IPS-15b (cell line): ENCODE data around the gene NET1.

Source experiments
- H3K27me3 ChIP-seq: one replicate; pipeline ENCODE4 v1.6.1; 2013; ENCODE audit warnings: low read length; ENCODE audit not compliant: control insufficient read depth, insufficient read depth
- H3K36me3 ChIP-seq: one replicate; pipeline ENCODE4 v1.6.1; 2013; ENCODE audit warnings: low read length; ENCODE audit not compliant: control insufficient read depth, insufficient read depth
- H3K4me1 ChIP-seq: one replicate; pipeline ENCODE4 v1.6.1; 2013; ENCODE audit warnings: mild to moderate bottlenecking, low read length; ENCODE audit not compliant: control insufficient read depth, insufficient read depth
- H3K4me3 ChIP-seq: one replicate; pipeline ENCODE4 v1.5.1; 2013; ENCODE audit warnings: low read depth, low read length
- H3K9ac ChIP-seq: one replicate; pipeline ENCODE4 v1.6.1; 2013; ENCODE audit warnings: low read depth, mild to moderate bottlenecking, low read length
- H3K9me3 ChIP-seq: one replicate; pipeline ENCODE4 v1.6.1; 2013; ENCODE audit warnings: mild to moderate bottlenecking, low read length; ENCODE audit not compliant: control insufficient read depth, insufficient read depth

The NET1 gene

DNA sequence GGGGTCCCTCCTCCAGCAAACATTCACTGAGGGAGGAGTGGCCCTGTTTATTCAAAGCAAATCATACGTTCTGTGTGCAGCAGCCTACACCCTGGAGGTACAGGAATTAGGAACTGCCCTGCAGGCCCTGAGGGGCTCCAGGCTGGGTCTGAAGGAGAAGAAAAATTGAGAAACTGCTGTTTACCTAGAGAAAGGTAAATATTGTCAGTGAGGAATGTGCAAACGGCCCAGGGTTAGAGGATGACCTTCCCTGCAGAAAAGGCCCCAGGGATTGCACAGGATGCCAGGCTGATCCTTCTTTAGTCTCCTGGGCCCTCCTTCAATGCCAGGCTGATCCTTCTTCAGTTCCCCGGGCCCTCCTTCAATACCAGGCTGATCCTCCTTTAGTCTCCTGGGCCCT lies 81.3 kb downstream of the NET1 start:
- Histone ChIP-seq H3K4me1 (no peaks in the 10 kb centered on the region), H3K27me3 (no peaks in the 10 kb centered on the region), H3K9me3 (no peaks in the 10 kb centered on the region), H3K4me3 (no peak overlapping the region), H3K36me3 (no peaks in the 10 kb centered on the region), H3K9ac (no peak overlapping the region)

DNA sequence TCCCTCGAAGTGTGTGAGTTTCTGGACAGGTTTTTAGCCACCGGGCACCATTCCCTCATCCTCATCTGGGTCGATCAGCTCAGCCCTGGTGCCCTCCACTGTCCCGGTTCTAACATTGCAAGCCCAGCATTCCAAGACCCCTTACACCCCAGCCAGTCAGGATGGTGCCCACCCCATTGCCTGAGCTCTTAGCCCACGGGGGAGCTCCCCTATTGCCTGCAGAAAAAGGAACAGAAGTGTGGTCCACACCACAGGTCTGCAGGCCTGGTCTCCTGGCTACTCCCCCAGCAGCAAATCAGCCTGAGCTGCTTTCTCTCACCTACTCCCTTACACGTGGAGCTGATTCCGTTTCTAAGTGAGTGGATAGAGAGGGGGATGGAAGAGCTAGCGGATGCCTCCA lies 82.3 kb downstream of the NET1 start:
- Histone ChIP-seq H3K27me3 (no peaks in the 10 kb centered on the region), H3K9me3 (no peaks in the 10 kb centered on the region), H3K9ac (no peak overlapping the region), H3K4me3 (no peak overlapping the region), H3K4me1 (no peaks in the 10 kb centered on the region), H3K36me3 (no peaks in the 10 kb centered on the region)

- H3K36me3 ChIP-seq = no peaks in the 10 kb centered on the region
- H3K4me3 ChIP-seq = no peak overlapping the region
- no peaks in the 10 kb centered on the region for H3K4me1 ChIP-seq
- H3K9me3 ChIP-seq = no peaks in the 10 kb centered on the region
- H3K27me3 ChIP-seq = no peaks in the 10 kb centered on the region
- no peak overlapping the region for H3K9ac ChIP-seq
Measured at GRCh38 chr10:5496261-5497250, 84.2 kb downstream of the NET1 start.

DNA sequence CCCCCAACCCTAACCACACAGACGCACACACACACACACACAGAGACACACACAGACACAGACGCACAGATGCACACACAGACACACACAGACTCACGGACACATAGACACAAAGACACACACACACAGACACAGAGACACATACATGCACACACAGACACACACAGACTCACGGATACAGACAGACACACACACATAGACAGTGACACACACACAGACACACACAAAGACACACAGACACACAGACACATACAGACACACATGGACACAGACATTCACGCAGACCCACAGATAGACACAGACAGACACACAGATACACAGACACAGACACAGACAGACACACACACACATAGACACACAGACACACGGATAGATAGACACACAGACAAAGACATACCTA lies 84.9 kb downstream of the NET1 start:
- Histone ChIP-seq H3K27me3 (no peaks in the 10 kb centered on the region), H3K4me3 (no peak overlapping the region), H3K9ac (no peak overlapping the region), H3K9me3 (no peaks in the 10 kb centered on the region), H3K4me1 (no peaks in the 10 kb centered on the region), H3K36me3 (no peaks in the 10 kb centered on the region)

- Histone ChIP-seq H3K4me1 (no peaks in the 10 kb centered on the region), H3K9ac (no peak overlapping the region), H3K36me3 (no peaks in the 10 kb centered on the region), H3K27me3 (no peaks in the 10 kb centered on the region), H3K4me3 (no peak overlapping the region), H3K9me3 (no peaks in the 10 kb centered on the region)
Measured at GRCh38 chr10:5497948-5498730, 85.8 kb downstream of the NET1 start.

GRCh38 chr10:5498791-5499492 lies 86.6 kb downstream of the NET1 start:
- no peaks in the 10 kb centered on the region for H3K36me3 ChIP-seq
- H3K4me3 ChIP-seq = no peak overlapping the region
- no peaks in the 10 kb centered on the region for H3K27me3 ChIP-seq
- no peak overlapping the region for H3K9ac ChIP-seq
- no peaks in the 10 kb centered on the region for H3K9me3 ChIP-seq
- no peaks in the 10 kb centered on the region for H3K4me1 ChIP-seq

- Histone ChIP-seq H3K9ac (no peak within 1 kb of the TSS), H3K36me3 (no peaks in the 10 kb centered on the region), H3K4me3 (no peak within 1 kb of the TSS), H3K4me1 (no peaks in the 10 kb centered on the region), H3K9me3 (no peaks in the 10 kb centered on the region), H3K27me3 (no peaks in the 10 kb centered on the region)
Measured at GRCh38 chr10:5499493-5500140, 87.3 kb downstream of the NET1 start, which contains the start of gene CALML5. Gene CALML5 (minus strand): TSS chr10:5499570. CDS start chr10:5499438, 132 bp downstream.

DNA sequence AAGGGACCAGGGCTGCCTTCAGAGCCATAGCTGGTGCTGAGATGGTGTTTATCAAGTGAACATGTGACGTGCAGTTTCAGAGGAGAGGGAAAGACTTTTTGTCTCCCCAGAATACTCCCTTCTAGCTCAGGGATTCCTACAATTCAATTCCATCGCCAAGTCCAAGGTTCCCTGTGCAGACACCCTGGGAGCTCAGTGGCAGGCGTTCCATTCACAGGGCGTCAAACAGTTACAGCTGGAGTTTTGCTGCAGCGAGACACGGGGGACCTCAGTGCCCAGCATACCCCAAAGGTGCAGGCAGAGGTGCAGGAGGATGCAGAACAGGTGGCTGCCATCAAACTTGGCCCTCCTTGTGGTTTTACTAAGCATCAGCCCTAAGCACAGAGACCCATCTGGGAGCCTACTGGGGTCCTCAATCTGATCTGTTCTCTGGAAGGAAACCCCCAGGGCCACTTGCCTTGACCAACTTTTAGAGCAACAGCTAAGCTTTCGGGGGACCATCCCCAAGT lies 87.9 kb downstream of the NET1 start:
- Histone ChIP-seq H3K36me3 (no peaks in the 10 kb centered on the region), H3K4me1 (no peaks in the 10 kb centered on the region), H3K9me3 (no peaks in the 10 kb centered on the region), H3K4me3 (no peak overlapping the region), H3K9ac (no peak overlapping the region), H3K27me3 (no peaks in the 10 kb centered on the region)

- H3K36me3 ChIP-seq = no peaks in the 10 kb centered on the region
- H3K4me1 ChIP-seq = no peaks in the 10 kb centered on the region
- H3K4me3 ChIP-seq = no peak overlapping the region
- no peak overlapping the region for H3K9ac ChIP-seq
- no peaks in the 10 kb centered on the region for H3K27me3 ChIP-seq
- no peaks in the 10 kb centered on the region for H3K9me3 ChIP-seq
Measured at GRCh38 chr10:5500910-5501309, 88.6 kb downstream of the NET1 start.

- H3K9me3 ChIP-seq = no peaks in the 10 kb centered on the region
- H3K36me3 ChIP-seq = no peaks in the 10 kb centered on the region
- no peak overlapping the region for H3K4me3 ChIP-seq
- H3K4me1 ChIP-seq = no peaks in the 10 kb centered on the region
- H3K9ac ChIP-seq = no peak overlapping the region
- no peaks in the 10 kb centered on the region for H3K27me3 ChIP-seq
Measured at GRCh38 chr10:5502061-5502521, 89.7 kb downstream of the NET1 start.
